HG03432 (cell line): Measurements from ENCODE around the gene RENBP.

ENCODE experiments used
- ATAC-seq: cut with Tn5 transposase; IDR thresholded peaks from one replicate; pipeline ENCODE4 v1.9.1; 2021; ENCODE audit warnings: mild to moderate bottlenecking, moderate library complexity; ENCODE audit not compliant: unreplicated experiment

The RENBP gene

GRCh38 chrX:153900831-153901752 lies 43.4 kb downstream of the RENBP start:
- peak; percentile 87 for ATAC-seq

GRCh38 chrX:153897899-153898298 lies 46.5 kb downstream of the RENBP start:
- ATAC-seq = no peak

- ATAC-seq = no peak
Measured at GRCh38 chrX:153889123-153889522, 55.3 kb downstream of the RENBP start.

GRCh38 chrX:153888344-153888743 lies 56.1 kb downstream of the RENBP start:
- peak; percentile 51 for ATAC-seq

GRCh38 chrX:153887385-153887784 lies 57.1 kb downstream of the RENBP start:
- ATAC-seq = no peak

GRCh38 chrX:153886915-153887314 lies 57.5 kb downstream of the RENBP start:
- no peak for ATAC-seq

GRCh38 chrX:153885968-153886903 lies 58.2 kb downstream of the RENBP start, which contains the start of gene L1CAM:
Gene L1CAM (minus strand): TSS chrX:153886173. CDS start chrX:153875836, 10,337 bp downstream.
- ATAC-seq = no peak
